ENCODE measurements around the gene CELSR2.

The CELSR2 gene

GRCh38 chr1:109271458-109271857 is 22.1 kb downstream of the CELSR2 start:
- Histone ChIP-seq H3K36me3 (ENCODE audit: low read depth) (peaks cover 9% of the 10 kb centered on the region), H3K27ac (ENCODE audit: poor library complexity, severe bottlenecking) (no peak overlapping the region), H3K4me3 (ENCODE audit: severe bottlenecking) (no peak overlapping the region), H3K4me1 (ENCODE audit: insufficient read depth, poor library complexity, severe bottlenecking) (peaks cover 32% of the 10 kb centered on the region), H3K27me3 (ENCODE audit: insufficient read depth, poor library complexity, severe bottlenecking) (no peaks in the 10 kb centered on the region), H3K9me3 (ENCODE audit: severe bottlenecking) (no peaks in the 10 kb centered on the region)
- DNase-seq (ENCODE audit: low spot score) (no peak), ATAC-seq (ENCODE audit: low read depth) (no peak)
- no peak for TF ChIP-seq CTCF (IDR thresholded peaks at IDR 0.05; ENCODE audit: poor library complexity, severe bottlenecking)

- H3K4me1 ChIP-seq (ENCODE audit: insufficient read depth, poor library complexity, severe bottlenecking): peaks cover 31% of the 10 kb centered on the region
- peak overlapping the region; percentile 83 for H3K27ac ChIP-seq (ENCODE audit: poor library complexity, severe bottlenecking)
- no peak overlapping the region for H3K4me3 ChIP-seq (ENCODE audit: severe bottlenecking)
- DNase-seq (ENCODE audit: low spot score) (no peak), ATAC-seq (ENCODE audit: low read depth) (no peak)
- H3K36me3 ChIP-seq (ENCODE audit: low read depth): peaks cover 10% of the 10 kb centered on the region
- H3K27me3 ChIP-seq (ENCODE audit: insufficient read depth, poor library complexity, severe bottlenecking): no peaks in the 10 kb centered on the region
- H3K9me3 ChIP-seq (ENCODE audit: severe bottlenecking): no peaks in the 10 kb centered on the region
- TF ChIP-seq CTCF (IDR thresholded peaks at IDR 0.05; ENCODE audit: poor library complexity, severe bottlenecking): no peak
Measured at GRCh38 chr1:109272021-109272799, 22.9 kb downstream of the CELSR2 start.

GRCh38 chr1:109272831-109273547 is 23.6 kb downstream of the CELSR2 start:
- no peaks in the 10 kb centered on the region for H3K9me3 ChIP-seq (ENCODE audit: severe bottlenecking)
- H3K27me3 ChIP-seq (ENCODE audit: insufficient read depth, poor library complexity, severe bottlenecking): no peaks in the 10 kb centered on the region
- DNase-seq (ENCODE audit: low spot score) (peak; percentile 72), ATAC-seq (ENCODE audit: low read depth) (peak; percentile 61)
- peaks cover 12% of the 10 kb centered on the region for H3K36me3 ChIP-seq (ENCODE audit: low read depth)
- H3K4me3 ChIP-seq (ENCODE audit: severe bottlenecking): peak overlapping the region; percentile 4
- H3K4me1 ChIP-seq (ENCODE audit: insufficient read depth, poor library complexity, severe bottlenecking): peaks cover 31% of the 10 kb centered on the region
- H3K27ac ChIP-seq (ENCODE audit: poor library complexity, severe bottlenecking): peak overlapping the region; percentile 83
- TF ChIP-seq CTCF (IDR thresholded peaks at IDR 0.05; ENCODE audit: poor library complexity, severe bottlenecking): no peak

GRCh38 chr1:109273570-109274288 is 24.4 kb downstream of the CELSR2 start:
- Histone ChIP-seq H3K27ac (ENCODE audit: poor library complexity, severe bottlenecking) (peak overlapping the region; percentile 83), H3K27me3 (ENCODE audit: insufficient read depth, poor library complexity, severe bottlenecking) (no peaks in the 10 kb centered on the region), H3K36me3 (ENCODE audit: low read depth) (peaks cover 19% of the 10 kb centered on the region), H3K9me3 (ENCODE audit: severe bottlenecking) (no peaks in the 10 kb centered on the region), H3K4me3 (ENCODE audit: severe bottlenecking) (peak overlapping the region; percentile 4), H3K4me1 (ENCODE audit: insufficient read depth, poor library complexity, severe bottlenecking) (peaks cover 31% of the 10 kb centered on the region)
- no peak for ATAC-seq (ENCODE audit: low read depth)
- no peak for DNase-seq (ENCODE audit: low spot score)
- no peak for TF ChIP-seq CTCF (IDR thresholded peaks at IDR 0.05; ENCODE audit: poor library complexity, severe bottlenecking)
